GF-D8 (cell line): ENCODE results near the gene ANKRD33B.
"Not testable (repeated sequence)": the region's sequence is repeated elsewhere in the genome, so short reads cannot be mapped to it uniquely, and the experiment has no call there.

Source experiments
- DNase-seq: peaks from one replicate; lab custom pipeline; 2025; lab: John Stamatoyannopoulos, UW

Gene ANKRD33B

GRCh38 chr5:10559151-10559550 is 4.7 kb upstream of the ANKRD33B start:
- no peak for DNase-seq

GRCh38 chr5:10559871-10560270 is 4.0 kb upstream of the ANKRD33B start:
- no peak for DNase-seq

- DNase-seq = no peak
Measured at GRCh38 chr5:10562201-10563109, 1.4 kb upstream of the ANKRD33B start.

- no peak for DNase-seq
Measured at GRCh38 chr5:10563110-10563944, 543 bp upstream of the ANKRD33B start.

DNA sequence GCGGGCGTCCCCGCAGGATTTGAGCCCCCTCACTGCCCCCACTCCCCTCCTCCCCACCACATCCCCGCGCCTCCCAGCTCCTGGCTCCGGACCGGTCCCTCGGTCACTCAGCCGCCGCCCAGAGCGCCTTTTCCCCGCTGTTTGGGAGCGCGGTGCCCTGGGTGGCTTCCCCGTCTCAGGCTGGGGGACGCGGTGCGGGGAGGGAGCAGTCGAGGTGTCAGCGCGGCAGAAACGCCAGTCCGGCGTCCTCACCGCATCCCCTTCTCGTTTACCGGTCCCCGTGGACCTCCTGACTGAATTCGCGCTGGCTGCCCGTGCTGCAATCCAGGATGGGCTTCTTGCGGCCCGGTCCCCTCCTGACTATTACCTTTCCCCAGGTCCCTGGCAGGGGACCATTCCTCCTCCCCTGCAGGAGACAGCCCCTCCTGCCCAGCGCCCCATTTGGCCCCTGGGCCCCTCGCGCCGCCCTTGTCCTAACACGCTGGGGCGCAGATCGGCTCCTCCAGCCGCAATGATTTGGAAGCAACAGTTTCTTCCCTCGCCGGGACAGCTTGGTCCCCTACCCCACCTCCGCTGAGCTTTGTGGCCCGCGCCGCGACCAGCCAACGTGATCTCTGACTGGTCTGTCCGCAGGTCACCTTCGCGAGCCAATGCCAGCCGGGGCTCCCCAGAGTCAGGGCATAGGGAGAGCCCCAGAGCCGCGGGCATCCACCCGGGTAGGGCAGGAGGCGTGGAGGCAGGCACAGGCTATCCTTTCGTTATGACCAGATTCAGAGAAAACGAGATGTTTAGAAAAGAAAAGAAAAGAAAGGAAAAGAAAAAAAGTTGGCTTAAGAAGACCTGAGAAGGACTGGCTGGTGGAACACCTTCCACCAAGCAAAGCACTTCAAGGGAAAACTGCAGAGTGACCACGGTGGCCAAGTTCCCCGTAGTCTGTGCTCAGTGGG is 1.2 kb downstream of the ANKRD33B start:
- no peak for DNase-seq

- no peak for DNase-seq
Measured at GRCh38 chr5:10565785-10566542, 2.1 kb downstream of the ANKRD33B start.

DNA sequence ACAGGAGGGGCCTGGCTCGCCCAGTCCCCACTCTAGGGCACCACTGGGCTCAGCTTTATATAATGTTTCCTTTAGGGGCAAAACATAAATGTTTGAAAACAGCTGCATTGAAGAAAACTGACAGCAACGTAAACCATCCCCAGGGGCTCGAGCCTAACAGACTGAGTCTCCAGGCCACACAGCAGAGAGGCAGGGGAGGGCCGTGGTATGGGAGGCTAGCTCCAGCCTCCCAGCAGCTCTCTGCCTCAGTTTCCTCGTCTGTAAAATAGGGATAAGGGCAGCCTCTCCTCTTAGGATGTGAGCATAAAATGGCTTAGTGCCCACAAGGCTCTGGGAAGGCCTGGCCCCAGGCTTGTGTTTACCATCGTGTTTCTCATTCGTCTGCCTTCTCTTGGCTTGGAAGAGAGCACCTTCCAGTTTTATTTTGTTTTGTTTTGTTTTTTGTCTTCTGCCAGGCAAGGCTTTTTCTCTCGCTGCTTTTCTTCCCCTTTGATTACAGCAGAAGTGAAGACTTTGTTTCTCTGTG is 2.7 kb downstream of the ANKRD33B start:
- DNase-seq = no peak

DNA sequence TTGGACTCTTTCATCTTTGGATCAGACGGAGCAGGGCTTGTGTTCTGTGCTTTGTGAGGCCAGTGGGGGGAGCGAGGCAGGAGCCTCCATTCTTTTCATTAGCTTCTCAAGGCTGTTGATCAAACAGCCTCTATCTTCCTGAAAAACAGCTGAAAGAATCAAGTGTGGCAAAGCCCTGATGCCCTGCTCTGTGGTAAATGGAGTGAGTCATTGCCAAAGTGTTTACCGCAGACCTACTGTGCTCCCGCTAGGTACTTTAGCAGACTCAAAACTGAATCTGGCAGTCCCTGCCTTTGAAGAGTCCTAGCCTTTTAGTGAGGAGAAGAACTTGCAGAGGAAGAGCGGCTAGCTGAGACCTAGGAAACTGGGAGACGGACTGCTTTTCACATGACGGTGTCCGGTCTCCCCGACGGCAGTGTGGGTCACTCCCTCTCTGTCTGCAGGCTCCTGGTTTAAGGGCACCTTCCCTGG is 3.3 kb downstream of the ANKRD33B start:
- DNase-seq = no peak

GRCh38 chr5:10567781-10568321 is 4.0 kb downstream of the ANKRD33B start:
- DNase-seq = no peak

GRCh38 chr5:10570540-10570939 is 6.7 kb downstream of the ANKRD33B start:
- not testable (repeated sequence) for DNase-seq

DNA sequence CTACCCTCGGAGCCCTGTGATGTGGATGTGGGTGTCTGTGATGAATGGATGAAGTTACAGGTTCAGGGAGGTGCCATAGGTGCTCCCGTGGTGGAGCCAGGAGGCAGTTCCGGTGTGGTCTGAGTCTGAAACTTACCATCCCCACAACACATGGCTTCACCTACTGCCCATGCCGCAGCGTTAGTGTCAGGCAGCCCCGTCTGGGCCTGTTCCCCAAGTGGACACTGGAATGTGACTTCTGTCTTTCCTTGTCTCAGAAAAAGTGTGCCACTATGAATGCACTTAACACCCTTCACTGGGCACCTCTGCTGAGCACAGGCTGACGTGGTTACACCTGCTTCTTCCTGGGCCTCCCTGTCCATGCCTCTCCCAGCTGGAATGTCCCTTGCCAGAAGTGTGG is 8.6 kb downstream of the ANKRD33B start:
- no peak for DNase-seq

DNA sequence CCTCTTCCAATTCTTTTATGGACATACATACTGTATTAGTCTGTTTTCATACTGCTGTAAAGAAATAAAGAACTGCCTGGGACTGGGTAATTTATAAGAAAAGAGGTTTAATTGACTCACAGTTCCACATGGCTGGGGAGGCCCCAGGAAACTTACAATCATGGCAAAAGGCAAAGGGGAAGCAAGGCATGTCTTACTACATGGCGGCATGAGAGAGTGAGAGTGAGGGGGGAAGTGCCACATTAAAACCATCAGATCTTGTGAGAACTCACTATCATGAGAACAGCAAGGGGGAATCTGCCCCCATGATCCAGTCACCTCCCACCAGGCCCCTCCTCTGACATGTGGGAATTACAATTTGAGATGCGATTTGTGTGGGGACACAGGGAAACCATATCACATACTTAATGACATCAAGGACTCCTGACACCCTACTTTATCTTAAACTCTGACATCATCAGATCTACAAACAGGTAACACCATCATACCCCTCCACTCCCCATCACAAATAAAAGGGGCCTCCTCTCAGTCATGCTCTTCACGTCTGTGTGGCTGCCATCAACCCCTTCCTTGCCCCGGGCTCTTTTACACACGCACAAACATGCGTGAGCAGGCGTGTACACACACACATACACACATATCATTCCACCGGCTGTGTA is 9.7 kb downstream of the ANKRD33B start:
- DNase-seq = no peak

- DNase-seq = not testable (repeated sequence)
Measured at GRCh38 chr5:10574879-10575278, 11.0 kb downstream of the ANKRD33B start.

GRCh38 chr5:10576121-10576789 is 12.4 kb downstream of the ANKRD33B start:
- no peak for DNase-seq

DNA sequence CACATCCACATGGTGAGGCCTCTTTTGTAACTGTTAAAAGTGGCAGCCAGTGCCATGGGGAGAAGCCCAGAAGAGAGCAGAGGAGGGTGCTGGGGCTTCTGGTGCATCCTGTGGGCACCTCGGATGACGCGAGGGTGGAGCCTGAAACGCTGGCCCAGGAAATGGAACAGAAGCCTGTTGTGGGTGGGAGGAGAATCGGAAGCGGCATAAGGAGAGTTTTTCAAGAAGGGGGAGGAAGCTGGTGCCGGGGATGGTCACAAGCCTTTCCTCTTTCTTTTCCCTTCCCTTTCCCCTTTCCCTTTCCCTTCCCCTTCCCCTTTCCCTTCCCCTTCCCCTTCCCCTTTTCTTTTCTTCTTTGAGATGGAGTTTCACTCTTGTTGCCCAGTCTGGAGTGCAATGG is 12.9 kb downstream of the ANKRD33B start:
- DNase-seq = no peak

DNA sequence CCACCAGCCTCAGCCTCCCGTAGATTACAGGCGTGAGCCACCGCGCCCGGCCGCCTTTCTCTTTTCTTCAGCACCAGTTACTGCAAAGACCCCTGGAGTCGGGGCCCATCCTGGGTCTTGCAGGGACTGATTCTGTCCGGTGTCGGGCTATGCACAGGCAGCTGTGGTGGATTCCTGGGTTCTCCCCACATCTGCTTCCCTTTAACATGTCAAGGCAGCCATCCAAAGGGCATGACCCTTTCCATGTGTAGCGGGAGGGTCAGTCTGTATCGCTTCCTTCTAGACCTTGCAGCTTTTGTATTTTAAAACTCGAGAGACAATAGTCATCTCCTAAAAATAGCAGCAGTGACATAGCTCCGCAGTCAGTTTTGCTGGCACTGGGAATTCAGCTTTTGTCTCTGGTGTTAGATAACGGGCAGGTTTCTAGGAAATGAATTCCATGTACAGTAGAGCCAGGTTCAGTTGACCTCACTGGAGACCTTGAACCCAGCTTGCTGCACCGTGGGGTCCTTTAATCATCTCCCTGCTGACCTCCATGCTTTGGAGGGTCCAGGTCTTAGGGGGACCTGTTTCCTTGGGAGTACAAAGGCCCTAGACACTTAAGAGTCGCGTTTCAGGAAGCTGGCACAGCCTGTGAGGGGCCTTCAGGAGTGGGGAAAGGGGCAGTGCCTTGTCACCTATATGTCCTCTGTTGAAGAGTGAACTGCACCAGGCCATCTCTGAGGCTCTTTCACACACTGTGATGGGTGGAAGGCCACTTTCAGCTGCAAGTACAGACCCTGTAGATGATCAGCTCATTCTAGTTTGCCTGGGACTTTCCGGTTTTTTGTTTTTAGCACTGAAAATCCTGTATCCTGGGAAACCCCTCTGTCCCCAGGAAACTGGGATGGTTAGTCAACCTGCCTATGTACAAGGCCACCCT is 13.8 kb downstream of the ANKRD33B start:
- DNase-seq = no peak

DNA sequence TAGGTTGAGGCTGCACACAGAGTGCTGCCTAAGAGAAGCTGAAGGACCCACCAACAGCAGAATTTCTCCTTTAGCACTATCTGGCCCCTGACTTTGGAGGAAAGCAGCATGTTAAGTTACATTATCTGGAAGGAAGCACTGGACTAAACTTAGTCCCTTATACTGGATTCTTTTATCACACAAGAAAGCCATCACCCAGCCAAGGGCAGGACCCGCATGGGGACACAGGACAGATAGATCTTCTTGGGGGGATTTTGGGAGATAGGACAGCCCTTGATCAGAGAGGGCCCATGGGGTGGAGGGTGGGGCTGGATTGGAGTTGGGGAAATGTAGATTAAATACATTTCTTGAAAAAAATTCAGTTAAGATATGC is 14.4 kb downstream of the ANKRD33B start:
- no peak for DNase-seq

DNA sequence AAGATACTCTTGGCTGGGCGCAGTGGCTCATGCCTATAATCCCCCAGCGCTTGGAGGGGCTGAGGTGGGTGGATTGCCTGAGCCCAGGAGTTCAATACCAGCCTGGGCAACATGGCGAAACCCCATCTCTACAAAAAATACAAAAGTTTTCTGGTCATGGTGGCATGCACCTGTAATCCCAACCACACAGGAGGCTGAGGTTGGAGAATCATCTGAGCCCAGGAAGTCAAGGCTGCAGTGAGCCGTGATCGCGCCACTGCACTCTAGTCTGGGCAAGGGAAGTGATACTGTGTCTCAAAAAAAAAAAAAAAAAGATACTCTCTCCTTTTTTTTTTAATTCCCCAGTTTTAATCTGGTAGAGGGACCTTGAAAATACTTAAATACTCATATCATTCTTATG is 15.0 kb downstream of the ANKRD33B start:
- DNase-seq = no peak
